NCI-H187 treated with DMSO at 0.1 percent for 48 hours (cell line): ENCODE results near the gene DNAJC22.
"Not testable (repeated sequence)": the region's sequence is repeated elsewhere in the genome, so short reads cannot be mapped to it uniquely, and the experiment has no call there.

Experiments used
- DNase-seq: peaks from one replicate; lab custom pipeline; 2025; lab: John Stamatoyannopoulos, UW

The DNAJC22 gene

GRCh38 chr12:49331380-49332222 lies 15.1 kb upstream of the DNAJC22 start:
- DNase-seq, result no peak

GRCh38 chr12:49332441-49332861 lies 14.2 kb upstream of the DNAJC22 start:
- DNase-seq, result no peak

- no peak for DNase-seq
These were observed 13.8 kb upstream of the DNAJC22 start for GRCh38 chr12:49332891-49333371.

- not testable (repeated sequence) for DNase-seq
These were observed 12.9 kb upstream of the DNAJC22 start for GRCh38 chr12:49333778-49334177.

GRCh38 chr12:49334226-49334625 lies 12.5 kb upstream of the DNAJC22 start:
- no peak for DNase-seq

DNA sequence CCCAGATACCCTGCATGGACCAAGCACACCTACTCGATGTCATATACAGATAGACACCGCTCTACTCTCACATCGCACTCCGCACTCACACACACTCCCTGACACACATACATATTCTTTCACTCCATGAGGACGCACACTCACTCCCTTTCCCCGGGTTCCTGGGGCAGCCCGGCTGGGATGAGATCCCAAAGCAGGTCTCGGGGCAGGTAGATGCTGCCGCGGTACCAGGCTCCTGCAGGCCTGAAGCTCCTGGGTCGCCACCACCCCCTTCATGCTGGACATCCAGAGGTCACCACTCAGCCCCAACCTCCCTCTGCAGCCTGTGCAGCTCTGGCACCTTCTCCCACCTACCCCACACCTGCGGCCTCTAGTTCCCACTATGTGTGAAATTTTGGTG lies 12.0 kb upstream of the DNAJC22 start:
- DNase-seq, result no peak

GRCh38 chr12:49335118-49335954 lies 11.4 kb upstream of the DNAJC22 start:
- no peak for DNase-seq

- no peak for DNase-seq
These were observed 10.6 kb upstream of the DNAJC22 start for GRCh38 chr12:49335955-49336644.

DNA sequence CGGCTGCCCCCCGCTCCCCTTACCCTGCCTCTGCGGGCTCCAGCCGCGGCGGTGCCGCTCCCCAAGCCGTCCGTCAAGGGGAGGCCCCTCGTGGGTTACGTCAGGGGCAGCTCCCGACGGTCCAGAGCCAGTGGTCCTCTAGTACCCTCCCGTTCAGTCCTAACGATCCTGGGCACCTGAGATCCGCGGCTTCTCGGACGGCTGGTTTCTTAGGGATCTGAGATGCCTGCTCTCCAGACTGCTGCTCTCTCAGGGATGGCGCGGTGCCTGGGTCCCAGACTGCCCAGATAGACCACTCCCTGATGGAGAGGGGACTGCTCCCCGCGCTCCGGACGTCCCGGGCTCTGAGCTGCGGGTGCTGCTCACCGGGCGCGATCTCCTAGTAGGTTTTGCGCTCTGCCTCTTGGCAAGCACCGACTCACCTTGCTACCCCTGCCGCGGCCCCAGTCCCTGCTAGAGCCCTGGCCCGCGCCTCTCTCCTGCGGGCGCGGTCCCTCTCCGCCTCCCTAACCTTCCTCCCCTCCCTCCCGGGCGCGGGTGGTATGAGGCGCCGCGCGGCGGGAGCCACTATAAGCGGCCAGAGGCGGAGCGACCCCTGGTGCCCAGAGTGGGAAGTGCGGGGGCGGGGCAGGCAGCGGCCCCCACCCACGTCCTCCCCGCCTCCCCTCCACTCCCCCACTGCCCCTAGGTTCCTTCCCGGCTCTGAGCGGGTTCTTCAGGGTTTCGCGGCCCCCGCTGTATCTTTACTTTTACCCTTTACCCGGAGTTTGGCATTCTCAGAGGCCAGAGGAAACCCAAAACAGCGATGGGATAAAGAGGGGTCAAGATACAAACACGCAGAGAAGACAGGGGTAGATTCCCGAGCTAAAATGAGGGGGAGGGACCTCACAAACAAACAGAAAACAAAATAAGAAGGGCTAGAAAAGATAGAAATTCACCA lies 9.8 kb upstream of the DNAJC22 start, which contains the start of gene C1QL4:
C1QL4 (minus strand) TSS at position 544 of the 940 bp plus-strand sequence. CDS start 711 bp downstream, outside the sequence.
- DNase-seq, result peak; percentile 58

GRCh38 chr12:49338830-49339463 lies 7.7 kb upstream of the DNAJC22 start:
- DNase-seq, result no peak

- no peak for DNase-seq
These were observed 7.2 kb upstream of the DNAJC22 start for GRCh38 chr12:49339464-49339861.

- DNase-seq, result no peak
These were observed 6.4 kb upstream of the DNAJC22 start for GRCh38 chr12:49340095-49340870.

GRCh38 chr12:49340971-49341776 lies 5.5 kb upstream of the DNAJC22 start:
- no peak for DNase-seq

GRCh38 chr12:49341777-49342065 lies 5.0 kb upstream of the DNAJC22 start:
- DNase-seq, result no peak

GRCh38 chr12:49342066-49342913 lies 4.4 kb upstream of the DNAJC22 start:
- peak; percentile 82 for DNase-seq

DNA sequence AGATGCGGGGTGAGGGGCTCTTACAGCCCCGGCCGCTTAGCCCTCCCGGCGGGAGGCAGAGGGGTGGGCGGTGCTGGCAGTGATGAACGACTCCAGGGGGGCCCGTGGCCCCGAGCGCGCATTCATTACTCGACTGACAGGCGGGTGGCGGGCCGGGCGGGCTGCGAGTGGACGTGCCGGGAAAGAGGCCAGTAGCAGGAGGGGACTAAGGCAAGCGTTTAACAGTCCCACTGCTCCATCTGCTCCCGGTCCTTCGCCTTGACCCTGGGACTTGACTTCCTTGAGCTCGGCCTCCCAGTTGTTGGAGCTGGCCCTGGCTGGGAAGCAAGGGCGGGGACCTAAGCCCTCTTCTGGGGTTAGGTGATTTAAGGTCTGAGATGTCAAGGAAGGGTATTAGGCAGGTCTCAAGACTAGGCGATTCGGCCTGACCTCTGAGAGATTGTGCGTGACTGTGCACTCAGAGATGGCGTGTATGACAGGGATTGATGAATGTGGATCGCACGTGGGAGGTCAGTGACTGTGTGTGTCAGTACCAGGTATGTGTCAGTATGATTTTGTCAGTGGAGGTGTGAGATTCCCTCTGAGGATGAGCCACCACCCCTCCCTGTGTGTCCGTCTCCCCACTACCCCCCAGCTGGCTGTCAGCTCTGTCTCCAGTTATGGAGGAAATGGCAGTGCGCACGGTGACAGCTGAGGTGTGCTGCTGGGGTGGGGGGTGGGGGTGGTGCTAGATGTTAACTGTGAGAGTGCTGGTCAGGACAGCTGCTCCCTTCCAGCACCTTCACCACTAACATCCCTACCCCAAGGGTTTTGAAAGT lies 3.6 kb upstream of the DNAJC22 start:
- no peak for DNase-seq

DNA sequence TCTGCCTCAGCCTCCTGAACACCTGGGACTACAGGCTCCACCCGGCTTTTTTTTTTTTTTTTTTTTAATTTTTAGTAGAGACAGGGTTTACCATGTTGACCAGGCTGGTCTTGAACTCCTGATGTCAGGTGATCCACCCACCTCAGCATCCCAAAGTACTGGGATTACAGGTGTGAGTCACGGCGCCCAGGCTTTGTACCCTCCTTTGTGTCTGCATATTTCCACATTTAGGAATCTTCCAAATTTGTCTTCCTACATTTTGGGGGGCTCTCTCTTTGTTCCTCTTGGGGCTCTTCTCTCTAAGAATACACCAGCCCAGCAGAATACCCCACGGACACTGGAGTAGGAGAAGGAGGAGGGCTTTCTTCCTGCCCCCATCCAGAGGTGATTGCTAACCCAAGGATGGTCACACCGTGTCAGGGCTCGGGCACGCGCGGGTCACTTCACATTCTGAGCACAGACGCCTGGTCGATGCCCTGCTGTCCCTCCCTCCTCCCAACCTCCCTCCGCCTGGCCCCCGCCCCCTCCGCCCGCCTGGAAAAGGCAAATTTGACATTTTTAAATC lies 2.1 kb upstream of the DNAJC22 start:
- DNase-seq, result no peak
